Measurements from ENCODE around the gene MAN1A1. TPM values are rescaled to one million over a fixed set of nuclear protein-coding genes. Genes with fewer than 3 reads are reported as not detected.

Gene MAN1A1
- total and polyA plus RNA-seq, 2 donors = 14.7 to 23.6 TPM

GRCh38 chr6:119250036-119250435 is 99.5 kb downstream of the MAN1A1 start:
- Histone ChIP-seq H3K27me3 (ENCODE audit: control insufficient read depth in 2 of 2, insufficient read depth in 1 of 2, low read length in 1 of 2) (no peaks in the 10 kb centered on the region), H3K9me3 (ENCODE audit: control insufficient read depth in 2 of 2, insufficient read depth in 1 of 2, low read length in 1 of 2) (no peaks in the 10 kb centered on the region), H3K4me1 (ENCODE audit: control insufficient read depth in 2 of 2, insufficient read depth in 2 of 2, low read length in 2 of 2) (no peaks in the 10 kb centered on the region), H3K36me3 (ENCODE audit: control insufficient read depth in 2 of 2, insufficient read depth in 2 of 2, low read length in 1 of 2) (no peaks in the 10 kb centered on the region), H3K4me3 (ENCODE audit: low read length in 2 of 2) (no peak overlapping the region), H3K27ac (ENCODE audit: low read depth in 1 of 2, low read length in 1 of 2) (no peak overlapping the region)
- WGBS = 99% methylated on average over 2 of the region's 2 CpGs
- DNase-seq (ENCODE audit: low read depth in 6 of 9, low spot score in 9 of 9) = no peak

GRCh38 chr6:119249319-119249718 is 100.2 kb downstream of the MAN1A1 start:
- Histone ChIP-seq H3K36me3 (ENCODE audit: control insufficient read depth in 2 of 2, insufficient read depth in 2 of 2, low read length in 1 of 2) (no peaks in the 10 kb centered on the region), H3K4me1 (ENCODE audit: control insufficient read depth in 2 of 2, insufficient read depth in 2 of 2, low read length in 2 of 2) (no peaks in the 10 kb centered on the region), H3K9me3 (ENCODE audit: control insufficient read depth in 2 of 2, insufficient read depth in 1 of 2, low read length in 1 of 2) (no peaks in the 10 kb centered on the region), H3K4me3 (ENCODE audit: low read length in 2 of 2) (no peak overlapping the region), H3K27ac (ENCODE audit: low read depth in 1 of 2, low read length in 1 of 2) (no peak overlapping the region), H3K27me3 (ENCODE audit: control insufficient read depth in 2 of 2, insufficient read depth in 1 of 2, low read length in 1 of 2) (no peaks in the 10 kb centered on the region)
- WGBS = 98% methylated on average over 4 of the region's 4 CpGs
- no peak for DNase-seq (ENCODE audit: low read depth in 6 of 9, low spot score in 9 of 9)

GRCh38 chr6:119247504-119247903 is 102.1 kb downstream of the MAN1A1 start:
- Histone ChIP-seq H3K4me3 (ENCODE audit: low read length in 2 of 2) (no peak overlapping the region), H3K27ac (ENCODE audit: low read depth in 1 of 2, low read length in 1 of 2) (no peak overlapping the region), H3K9me3 (ENCODE audit: control insufficient read depth in 2 of 2, insufficient read depth in 1 of 2, low read length in 1 of 2) (no peaks in the 10 kb centered on the region), H3K4me1 (ENCODE audit: control insufficient read depth in 2 of 2, insufficient read depth in 2 of 2, low read length in 2 of 2) (no peaks in the 10 kb centered on the region), H3K36me3 (ENCODE audit: control insufficient read depth in 2 of 2, insufficient read depth in 2 of 2, low read length in 1 of 2) (no peaks in the 10 kb centered on the region), H3K27me3 (ENCODE audit: control insufficient read depth in 2 of 2, insufficient read depth in 1 of 2, low read length in 1 of 2) (no peaks in the 10 kb centered on the region)
- 95% methylated on average over 3 of the region's 3 CpGs for WGBS
- no peak for DNase-seq (ENCODE audit: low read depth in 6 of 9, low spot score in 9 of 9)

GRCh38 chr6:119243657-119244056 is 105.9 kb downstream of the MAN1A1 start:
- no peaks in the 10 kb centered on the region for H3K4me1 ChIP-seq (ENCODE audit: control insufficient read depth in 2 of 2, insufficient read depth in 2 of 2, low read length in 2 of 2)
- no peak for DNase-seq (ENCODE audit: low read depth in 6 of 9, low spot score in 9 of 9)
- H3K9me3 ChIP-seq (ENCODE audit: control insufficient read depth in 2 of 2, insufficient read depth in 1 of 2, low read length in 1 of 2) = no peaks in the 10 kb centered on the region
- H3K36me3 ChIP-seq (ENCODE audit: control insufficient read depth in 2 of 2, insufficient read depth in 2 of 2, low read length in 1 of 2) = no peaks in the 10 kb centered on the region
- no peaks in the 10 kb centered on the region for H3K27me3 ChIP-seq (ENCODE audit: control insufficient read depth in 2 of 2, insufficient read depth in 1 of 2, low read length in 1 of 2)
- H3K4me3 ChIP-seq (ENCODE audit: low read length in 2 of 2) = no peak overlapping the region
- no peak overlapping the region for H3K27ac ChIP-seq (ENCODE audit: low read depth in 1 of 2, low read length in 1 of 2)
- WGBS = 98% methylated on average over 2 of the region's 2 CpGs

- H3K27me3 ChIP-seq (ENCODE audit: control insufficient read depth in 2 of 2, insufficient read depth in 1 of 2, low read length in 1 of 2) = no peaks in the 10 kb centered on the region
- no peaks in the 10 kb centered on the region for H3K9me3 ChIP-seq (ENCODE audit: control insufficient read depth in 2 of 2, insufficient read depth in 1 of 2, low read length in 1 of 2)
- no peaks in the 10 kb centered on the region for H3K36me3 ChIP-seq (ENCODE audit: control insufficient read depth in 2 of 2, insufficient read depth in 2 of 2, low read length in 1 of 2)
- no peak overlapping the region for H3K4me3 ChIP-seq (ENCODE audit: low read length in 2 of 2)
- H3K4me1 ChIP-seq (ENCODE audit: control insufficient read depth in 2 of 2, insufficient read depth in 2 of 2, low read length in 2 of 2) = no peaks in the 10 kb centered on the region
- no peak overlapping the region for H3K27ac ChIP-seq (ENCODE audit: low read depth in 1 of 2, low read length in 1 of 2)
- no peak for DNase-seq (ENCODE audit: low read depth in 6 of 9, low spot score in 9 of 9)
These were observed 106.5 kb downstream of the MAN1A1 start for GRCh38 chr6:119243037-119243436.

- 96% methylated on average over 3 of the region's 3 CpGs for WGBS
- no peak overlapping the region for H3K27ac ChIP-seq (ENCODE audit: low read depth in 1 of 2, low read length in 1 of 2)
These were observed 107.8 kb downstream of the MAN1A1 start for GRCh38 chr6:119241540-119242309.

GRCh38 chr6:119241111-119241465 is 108.5 kb downstream of the MAN1A1 start:
- Histone ChIP-seq H3K27ac (ENCODE audit: low read depth in 1 of 2, low read length in 1 of 2) (no peak overlapping the region), H3K36me3 (ENCODE audit: control insufficient read depth in 2 of 2, insufficient read depth in 2 of 2, low read length in 1 of 2) (peaks cover 0 to 3% of the 10 kb centered on the region in 2 donors), H3K4me1 (ENCODE audit: control insufficient read depth in 2 of 2, insufficient read depth in 2 of 2, low read length in 2 of 2) (no peaks in the 10 kb centered on the region), H3K4me3 (ENCODE audit: low read length in 2 of 2) (no peak overlapping the region), H3K27me3 (ENCODE audit: control insufficient read depth in 2 of 2, insufficient read depth in 1 of 2, low read length in 1 of 2) (no peaks in the 10 kb centered on the region), H3K9me3 (ENCODE audit: control insufficient read depth in 2 of 2, insufficient read depth in 1 of 2, low read length in 1 of 2) (peaks cover 0 to 4% of the 10 kb centered on the region in 2 donors)
- WGBS = 86% methylated on average over 2 of the region's 2 CpGs
- DNase-seq (ENCODE audit: low read depth in 6 of 9, low spot score in 9 of 9) = no peak

More at GRCh38 chr6:119241540-119242309, 107.8 kb downstream of the MAN1A1 start:
- Histone ChIP-seq H3K4me1 (ENCODE audit: control insufficient read depth in 2 of 2, insufficient read depth in 2 of 2, low read length in 2 of 2) (no peaks in the 10 kb centered on the region), H3K4me3 (ENCODE audit: low read length in 2 of 2) (no peak overlapping the region), H3K36me3 (ENCODE audit: control insufficient read depth in 2 of 2, insufficient read depth in 2 of 2, low read length in 1 of 2) (no peaks in the 10 kb centered on the region), H3K9me3 (ENCODE audit: control insufficient read depth in 2 of 2, insufficient read depth in 1 of 2, low read length in 1 of 2) (no peaks in the 10 kb centered on the region), H3K27me3 (ENCODE audit: control insufficient read depth in 2 of 2, insufficient read depth in 1 of 2, low read length in 1 of 2) (no peaks in the 10 kb centered on the region)
- DNase-seq (ENCODE audit: low read depth in 6 of 9, low spot score in 9 of 9) = no peak

- Histone ChIP-seq H3K4me1 (ENCODE audit: control insufficient read depth in 2 of 2, insufficient read depth in 2 of 2, low read length in 2 of 2) (no peaks in the 10 kb centered on the region), H3K4me3 (ENCODE audit: low read length in 2 of 2) (no peak overlapping the region), H3K27me3 (ENCODE audit: control insufficient read depth in 2 of 2, insufficient read depth in 1 of 2, low read length in 1 of 2) (no peaks in the 10 kb centered on the region), H3K9me3 (ENCODE audit: control insufficient read depth in 2 of 2, insufficient read depth in 1 of 2, low read length in 1 of 2) (peaks cover 0 to 4% of the 10 kb centered on the region in 2 donors), H3K27ac (ENCODE audit: low read depth in 1 of 2, low read length in 1 of 2) (no peak overlapping the region), H3K36me3 (ENCODE audit: control insufficient read depth in 2 of 2, insufficient read depth in 2 of 2, low read length in 1 of 2) (peaks cover 0 to 3% of the 10 kb centered on the region in 2 donors)
- WGBS = 99% methylated on average over 5 of the region's 5 CpGs
- DNase-seq (ENCODE audit: low read depth in 6 of 9, low spot score in 9 of 9) = no peak
These were observed 109.1 kb downstream of the MAN1A1 start for GRCh38 chr6:119240257-119241110.

GRCh38 chr6:119237177-119237715 is 112.3 kb downstream of the MAN1A1 start:
- Histone ChIP-seq H3K27ac (ENCODE audit: low read depth in 1 of 2, low read length in 1 of 2) (no peak overlapping the region), H3K36me3 (ENCODE audit: control insufficient read depth in 2 of 2, insufficient read depth in 2 of 2, low read length in 1 of 2) (peaks cover 0 to 3% of the 10 kb centered on the region in 2 donors), H3K9me3 (ENCODE audit: control insufficient read depth in 2 of 2, insufficient read depth in 1 of 2, low read length in 1 of 2) (peaks cover 0 to 4% of the 10 kb centered on the region in 2 donors), H3K27me3 (ENCODE audit: control insufficient read depth in 2 of 2, insufficient read depth in 1 of 2, low read length in 1 of 2) (no peaks in the 10 kb centered on the region), H3K4me1 (ENCODE audit: control insufficient read depth in 2 of 2, insufficient read depth in 2 of 2, low read length in 2 of 2) (no peaks in the 10 kb centered on the region), H3K4me3 (ENCODE audit: low read length in 2 of 2) (no peak overlapping the region)
- no peak for DNase-seq (ENCODE audit: low read depth in 6 of 9, low spot score in 9 of 9)
- WGBS = 95% methylated on average over 7 of the region's 7 CpGs

Measured in thymus (tissue), 11 donors.